Stimulated activated CD8-positive, alpha-beta memory T cell treated with anti-CD3 and anti-CD28 coated beads, Interleukin-12 subunit alpha, Interleukin-12 subunit beta, amount 100 ng/mL, for 24 hours (primary cell): ENCODE results near the gene ASAP2.

Source experiments
- DNase-seq: peaks from one replicate; pipeline ENCODE4 v3.0.0-alpha.2; 2020; ENCODE audit errors: extremely low read depth

ASAP2 gene

DNA sequence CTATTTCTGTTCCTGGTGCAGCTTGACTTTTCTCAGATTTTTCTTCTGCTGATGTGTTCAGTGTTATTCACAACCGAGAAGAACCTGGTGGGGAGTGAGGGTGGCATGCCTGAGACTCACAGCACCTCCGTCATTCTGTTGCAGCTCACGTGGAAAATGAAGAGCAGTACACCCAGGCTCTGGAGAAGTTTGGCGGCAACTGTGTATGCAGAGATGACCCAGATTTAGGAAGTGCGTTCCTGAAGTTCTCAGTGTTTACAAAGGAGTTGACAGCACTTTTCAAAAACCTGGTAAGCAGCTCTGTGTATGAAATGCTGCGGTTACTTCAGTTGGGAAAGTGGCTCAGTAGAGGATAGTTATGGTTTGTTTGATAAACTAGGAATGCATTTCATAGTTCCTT lies 90.5 kb downstream of the ASAP2 start:
- DNase-seq = no peak

DNA sequence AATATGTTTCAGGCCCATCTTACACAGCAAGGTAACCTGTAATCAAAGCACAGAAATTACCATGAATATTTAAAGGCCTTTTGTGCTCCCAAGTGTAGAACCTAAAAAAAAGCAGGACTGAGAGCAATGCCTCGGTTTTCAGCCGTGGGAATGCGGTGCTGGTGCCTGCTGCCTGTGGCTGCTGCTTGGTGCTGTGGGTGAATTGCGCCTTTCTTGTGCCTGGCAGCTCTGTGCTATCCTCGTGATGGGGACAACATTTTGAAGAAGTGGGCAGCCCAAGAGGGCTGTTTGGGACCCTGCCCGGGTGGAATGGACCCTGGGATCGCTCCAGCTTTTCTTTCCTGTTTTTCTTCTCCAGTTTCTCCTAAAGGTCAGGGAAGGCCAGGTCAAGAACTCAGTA lies 91.2 kb downstream of the ASAP2 start:
- DNase-seq = no peak

DNA sequence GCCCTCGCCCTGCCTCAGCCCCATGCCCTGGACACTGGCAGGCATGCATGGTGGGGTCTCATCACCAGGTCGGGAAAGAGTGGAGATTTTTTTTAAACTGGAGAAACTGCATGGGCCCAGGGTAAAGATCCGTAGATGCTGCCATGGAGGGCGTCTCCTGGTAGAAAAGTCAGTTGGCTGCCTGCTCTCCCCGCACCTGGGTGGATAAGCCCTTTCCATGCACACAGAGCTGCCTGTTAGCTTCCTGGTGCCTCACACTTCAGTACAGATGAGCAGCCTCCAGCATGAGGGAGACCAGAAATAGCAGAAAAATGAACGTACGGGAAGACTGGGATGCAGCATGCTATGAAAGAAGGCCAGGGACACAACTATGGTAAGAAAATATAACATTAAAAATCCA lies 92.0 kb downstream of the ASAP2 start:
- no peak for DNase-seq

DNA sequence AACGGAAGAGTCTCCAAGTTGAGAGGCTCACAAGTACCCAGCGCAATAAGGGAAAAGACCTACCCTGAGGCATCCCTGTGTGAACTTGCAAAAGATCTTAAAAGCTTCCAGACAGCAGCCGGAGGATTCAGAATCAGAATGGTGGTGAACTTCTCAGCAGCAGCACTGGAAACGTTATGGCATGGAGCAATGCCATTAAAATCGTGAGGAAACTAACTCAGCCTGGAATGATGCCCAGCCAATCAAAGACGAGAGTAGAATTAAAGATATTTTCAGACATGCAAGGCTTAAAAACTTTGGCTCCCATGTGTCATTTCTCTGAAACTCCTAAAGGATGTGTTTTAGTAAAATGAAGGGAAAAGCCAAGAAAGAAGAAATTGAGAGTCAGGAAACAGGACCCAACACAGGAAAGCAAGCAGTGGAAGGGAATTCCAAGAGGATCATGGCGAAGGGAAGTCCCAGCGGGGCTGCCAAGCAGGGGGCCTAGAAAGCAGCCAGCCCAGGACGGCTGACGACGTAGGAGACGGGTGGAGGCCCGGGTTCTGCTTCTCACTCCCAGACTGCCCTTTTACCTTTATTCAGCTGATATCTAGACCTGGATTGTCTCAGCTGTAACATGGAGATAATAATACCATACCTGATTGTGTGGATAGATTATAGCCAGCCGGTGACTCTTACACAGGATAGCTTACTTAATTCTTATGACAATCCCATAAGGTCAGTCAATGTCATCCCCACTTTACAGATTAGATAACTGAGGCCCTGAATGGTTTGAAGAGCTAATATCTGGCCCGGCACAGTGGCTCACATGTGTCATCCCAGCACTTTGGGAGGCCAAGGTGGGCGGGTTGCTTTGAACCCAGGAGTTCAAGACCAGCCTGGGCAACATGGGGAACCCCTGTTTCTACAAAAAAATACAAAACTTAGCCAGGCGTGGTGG lies 92.8 kb downstream of the ASAP2 start:
- DNase-seq = no peak

DNA sequence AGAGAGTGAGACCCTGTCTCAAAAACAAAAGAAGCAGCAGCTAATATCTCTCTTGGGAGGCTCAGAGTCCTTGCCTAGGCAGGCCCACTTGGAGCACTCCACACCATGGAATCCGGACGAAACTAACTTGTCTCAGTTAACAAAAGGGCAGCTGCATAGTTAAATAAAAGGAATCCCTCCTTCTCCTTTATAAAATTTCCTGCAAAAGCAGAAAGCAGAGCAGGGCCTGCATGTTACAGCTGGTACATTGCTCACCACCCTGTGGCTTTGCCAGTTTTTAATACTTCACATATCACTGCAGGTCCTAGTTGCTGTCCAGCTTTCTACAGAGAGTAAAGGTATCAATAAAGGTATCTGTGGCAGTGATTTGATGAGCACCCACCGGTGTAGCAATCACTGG lies 93.6 kb downstream of the ASAP2 start:
- DNase-seq = no peak

DNA sequence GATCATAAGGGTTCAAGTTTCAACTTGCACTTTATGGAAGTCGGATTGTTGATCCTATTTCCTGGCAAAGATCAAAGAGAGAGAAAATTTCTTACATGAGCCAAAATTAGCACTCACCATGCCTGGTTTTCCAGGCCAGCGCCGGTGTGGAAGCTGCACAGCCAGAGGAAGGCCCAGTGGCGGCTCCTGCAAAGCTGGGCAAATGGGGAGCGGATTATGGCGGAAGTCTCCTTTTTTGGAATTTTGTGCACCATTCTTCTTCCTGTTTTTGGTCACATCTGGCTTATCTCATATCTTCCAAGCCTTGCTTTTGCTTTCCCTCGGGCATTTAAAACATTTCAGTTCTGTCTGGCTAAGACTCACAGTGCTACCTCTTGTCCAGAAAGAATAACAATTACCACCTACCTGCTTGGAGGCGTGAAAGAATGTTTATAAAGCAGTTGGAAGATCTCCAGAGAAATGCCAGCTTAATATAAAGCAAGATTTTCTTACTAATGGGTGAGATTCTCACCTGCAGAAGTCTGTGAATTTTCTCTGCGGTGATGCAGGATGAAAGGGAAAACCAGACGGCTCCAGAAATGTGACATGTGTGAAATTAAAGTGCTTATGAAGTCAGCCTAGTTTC lies 94.3 kb downstream of the ASAP2 start:
- DNase-seq = no peak

DNA sequence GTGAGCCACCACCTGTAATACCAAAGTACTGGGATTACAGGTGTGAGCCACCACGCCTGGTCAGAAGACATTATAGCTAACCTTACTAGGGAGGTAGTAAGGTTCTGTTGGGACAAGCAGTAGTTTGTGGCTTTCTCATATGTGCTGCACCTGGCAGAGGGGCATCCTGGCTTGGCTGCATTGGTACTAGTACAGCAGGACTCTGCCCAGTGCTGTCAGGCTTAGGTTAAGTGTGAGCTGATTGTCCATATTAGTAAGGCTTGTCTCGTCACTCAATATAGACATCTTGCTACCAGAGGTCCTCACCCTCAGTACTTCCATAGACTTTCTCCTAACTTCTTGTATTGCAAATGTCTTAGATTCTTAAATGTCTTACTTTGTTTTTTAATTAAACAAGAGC lies 96.1 kb downstream of the ASAP2 start:
- DNase-seq = no peak

DNA sequence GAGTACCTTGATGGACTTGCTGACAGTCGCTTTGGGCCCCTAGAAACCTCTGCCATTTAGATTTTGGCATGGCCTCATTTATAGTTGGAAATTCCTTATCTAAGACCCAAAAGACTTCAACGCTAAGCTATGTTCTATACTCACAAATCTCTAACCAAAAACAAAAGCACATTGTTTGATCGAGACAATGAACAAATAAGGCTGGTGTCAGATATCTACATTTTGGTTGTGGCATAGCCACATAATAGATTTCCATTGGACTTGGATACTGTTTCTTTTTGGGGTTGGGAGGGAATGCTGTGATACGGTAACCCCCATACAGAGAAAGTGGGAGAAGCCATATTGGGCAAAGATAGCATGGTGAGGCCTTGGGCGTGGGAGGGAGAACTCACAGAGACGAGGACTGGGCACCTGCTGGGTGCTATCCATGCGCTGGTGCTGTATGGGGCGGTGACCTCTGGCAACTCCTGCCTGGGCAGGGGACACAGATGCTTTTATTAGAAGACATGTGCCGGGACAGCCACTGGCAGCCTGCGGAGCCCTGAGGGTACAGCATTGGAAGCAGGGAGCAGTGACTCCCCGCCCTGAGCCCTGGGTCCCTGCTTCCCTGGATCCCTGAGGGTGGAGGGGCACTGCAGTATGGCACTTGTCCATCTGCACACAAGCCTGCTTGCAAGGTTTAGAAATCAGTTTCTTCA lies 97.1 kb downstream of the ASAP2 start:
- DNase-seq = no peak

DNA sequence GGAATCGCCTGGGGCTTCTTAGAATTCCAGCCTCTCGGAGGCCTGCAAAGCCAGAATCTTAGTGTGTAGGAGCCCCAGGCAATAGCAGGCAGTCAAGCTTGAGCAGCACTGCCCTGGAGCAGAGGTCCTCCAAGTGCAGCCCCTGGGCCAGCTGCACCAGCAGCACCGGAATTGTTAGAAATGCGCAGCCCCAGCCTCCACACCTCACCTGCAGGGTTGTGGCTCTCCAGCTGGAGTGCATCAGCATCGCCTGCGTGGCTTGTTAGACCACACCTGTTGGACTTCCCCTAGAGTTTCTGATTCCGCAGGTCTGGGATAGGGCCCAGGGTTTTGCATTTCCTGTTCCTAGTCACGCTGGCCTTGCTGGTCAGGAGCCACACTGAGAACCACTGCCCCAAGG lies 100.3 kb downstream of the ASAP2 start:
- no peak for DNase-seq

DNA sequence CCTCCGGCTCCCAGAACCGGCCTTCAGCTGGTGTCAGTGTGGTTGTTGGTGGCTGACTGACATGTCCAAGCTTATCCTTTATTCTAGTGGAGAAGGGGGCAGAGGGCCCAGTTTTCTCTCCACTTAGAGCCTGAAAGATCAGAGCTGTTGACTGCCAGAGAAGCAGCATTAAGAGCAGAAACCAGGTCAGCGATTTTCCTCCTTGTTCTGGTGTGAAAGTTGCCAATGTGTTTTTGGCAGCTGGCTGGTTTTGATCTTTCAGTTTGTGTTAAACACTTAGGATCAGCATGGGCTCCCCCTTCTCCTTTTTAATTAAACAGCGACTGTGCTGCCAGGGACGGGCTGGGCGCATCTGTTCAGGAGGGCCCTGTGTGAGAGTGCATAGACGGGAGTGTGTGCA lies 100.9 kb downstream of the ASAP2 start:
- no peak for DNase-seq

DNA sequence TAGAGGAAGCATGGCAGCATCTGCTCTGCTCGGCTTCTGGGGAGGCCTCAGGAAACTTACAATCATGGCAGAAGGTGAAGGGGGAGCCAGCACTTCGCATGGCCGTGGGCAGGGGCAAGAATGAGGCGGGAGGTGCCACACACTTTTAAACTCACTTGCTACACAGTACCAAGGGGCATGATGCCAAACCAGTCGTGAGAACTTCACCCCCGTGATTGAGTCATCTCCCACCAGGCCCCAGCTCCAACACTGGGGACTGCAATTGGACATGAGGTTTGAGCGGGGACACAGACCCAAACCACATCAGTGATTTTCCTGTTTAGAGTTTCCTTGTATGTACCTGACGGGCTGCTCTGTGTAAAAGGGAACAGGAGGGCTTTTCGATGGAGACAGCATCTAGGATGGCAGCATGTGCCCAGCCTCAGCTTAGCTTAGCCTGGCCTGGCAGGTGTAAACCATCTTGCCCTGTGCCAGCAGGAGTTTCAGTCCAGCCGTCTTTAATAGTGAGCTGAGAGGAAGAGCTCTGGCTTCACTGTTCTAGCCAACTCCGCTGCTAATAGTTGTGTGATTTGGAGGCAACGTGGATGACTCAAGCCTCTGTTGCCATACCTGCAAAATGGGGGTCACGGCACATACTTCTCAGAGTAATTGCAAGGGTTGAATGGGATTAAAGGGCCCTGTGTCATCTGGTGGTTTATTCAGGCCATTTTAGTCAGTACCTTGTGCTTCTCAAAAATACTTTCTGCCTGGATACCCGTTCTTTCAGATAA lies 101.8 kb downstream of the ASAP2 start:
- no peak for DNase-seq

DNA sequence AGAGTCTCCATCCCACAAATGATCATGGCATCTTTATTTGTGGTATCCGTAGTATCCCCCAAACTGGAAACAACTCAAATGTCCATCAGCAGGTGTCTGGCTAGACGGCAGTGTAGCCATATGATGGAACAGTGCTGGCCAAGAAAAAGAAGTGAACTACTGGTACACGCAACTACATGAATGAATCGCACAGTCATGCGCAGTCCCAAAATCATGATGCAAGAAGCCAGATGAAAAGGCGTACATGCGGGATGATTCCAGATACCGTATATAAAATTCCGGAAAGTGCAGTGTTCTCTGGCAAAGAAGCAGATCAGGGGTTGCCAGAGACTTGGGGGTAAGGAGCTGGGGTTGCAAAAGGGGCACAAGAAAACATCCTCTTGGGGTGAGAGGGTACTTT lies 102.5 kb downstream of the ASAP2 start:
- DNase-seq = no peak

DNA sequence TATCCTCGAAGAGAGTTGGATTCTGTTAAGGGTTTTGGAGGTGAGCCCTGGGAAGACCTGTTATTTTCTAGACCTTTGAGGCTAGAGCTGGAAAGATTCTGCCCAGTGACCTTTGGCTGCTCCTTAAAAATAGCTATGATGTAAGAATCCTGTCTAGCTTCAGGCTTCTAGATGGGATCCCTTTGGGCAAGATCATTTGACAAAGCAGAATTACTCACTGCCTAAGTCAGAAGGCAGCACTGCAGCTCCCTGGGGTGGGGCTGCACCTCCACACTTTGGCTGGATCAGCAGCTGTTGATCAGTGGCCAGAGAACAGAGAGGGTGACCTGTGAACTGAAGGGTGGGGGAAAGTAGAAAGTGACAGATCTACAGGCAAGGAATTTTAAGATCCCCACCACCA lies 103.8 kb downstream of the ASAP2 start:
- DNase-seq = no peak

DNA sequence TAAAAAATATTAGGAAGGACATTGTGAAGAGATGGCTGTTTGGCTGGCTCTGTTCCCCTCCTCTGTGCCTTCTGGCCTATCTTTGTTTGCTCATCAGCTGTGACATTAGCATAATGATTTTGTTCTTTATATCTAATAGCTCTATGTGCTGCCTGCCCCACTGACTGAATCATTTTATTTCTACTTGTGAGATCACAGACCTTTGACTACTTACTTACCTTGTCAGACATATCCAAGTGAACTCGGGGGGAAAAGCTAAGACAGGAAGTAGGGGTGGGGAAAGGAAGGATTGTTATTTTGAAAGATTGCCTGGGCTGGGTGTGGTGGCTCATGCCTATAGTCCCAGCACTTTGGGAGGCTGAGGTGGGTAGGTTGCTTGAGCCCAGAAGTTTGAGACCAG lies 104.2 kb downstream of the ASAP2 start:
- no peak for DNase-seq

DNA sequence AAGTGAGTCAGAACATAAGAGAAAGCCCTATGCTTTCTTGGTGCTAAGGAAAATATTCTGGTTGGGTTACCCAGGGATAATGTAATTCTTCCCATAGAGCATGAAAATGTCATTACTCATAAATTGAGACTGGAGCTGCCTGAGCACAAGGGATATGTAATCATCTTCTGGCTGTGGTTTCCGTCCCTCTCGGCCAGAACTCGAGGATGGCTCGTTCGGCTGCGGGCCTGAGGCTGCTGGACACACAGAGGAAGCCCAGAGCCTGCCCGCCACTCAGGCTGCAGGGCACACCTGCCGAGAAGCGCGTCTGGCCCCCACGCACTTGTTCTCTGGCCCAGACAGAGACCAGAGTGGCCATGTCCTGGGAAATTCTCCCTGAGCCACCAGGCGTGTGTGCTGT lies 104.9 kb downstream of the ASAP2 start:
- no peak for DNase-seq

DNA sequence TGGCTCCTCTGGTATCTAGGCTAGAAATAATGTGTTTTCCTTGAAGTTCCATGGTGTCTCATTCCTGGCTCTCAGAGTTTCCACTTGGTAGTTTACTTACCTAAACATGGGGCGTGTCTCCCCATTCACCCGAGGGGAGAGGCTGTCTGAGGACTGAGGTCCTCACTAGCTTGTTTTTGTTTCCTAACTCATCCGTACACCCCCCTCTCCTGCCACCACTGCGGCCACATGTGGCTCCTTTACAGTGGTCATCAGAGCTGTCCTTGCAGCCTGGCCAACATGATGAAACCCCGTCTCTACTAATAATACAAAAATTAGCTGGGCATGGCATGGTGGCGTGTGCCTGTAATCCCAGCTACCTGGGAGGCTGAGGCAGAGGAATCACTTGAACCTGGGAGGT lies 106.0 kb downstream of the ASAP2 start:
- DNase-seq = no peak

DNA sequence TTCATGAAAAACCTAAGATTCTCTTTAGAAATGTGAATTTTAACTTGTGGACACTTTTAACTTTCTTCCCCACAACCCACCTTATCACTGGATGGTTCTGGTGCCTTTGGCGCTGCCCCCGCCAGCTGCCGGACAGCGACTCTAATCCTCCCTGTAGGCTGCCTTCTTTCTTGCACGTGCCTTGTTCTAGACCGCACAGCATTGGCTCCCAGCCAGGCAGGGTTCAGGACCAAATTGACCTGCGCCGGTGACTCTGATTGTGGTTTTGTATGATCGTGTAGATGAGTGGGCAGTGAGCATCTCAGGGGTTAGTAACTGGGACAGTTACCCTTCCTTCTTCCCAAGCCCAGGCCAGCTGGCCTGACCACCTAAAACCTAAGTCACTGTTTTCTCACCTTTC lies 106.8 kb downstream of the ASAP2 start:
- no peak for DNase-seq

DNA sequence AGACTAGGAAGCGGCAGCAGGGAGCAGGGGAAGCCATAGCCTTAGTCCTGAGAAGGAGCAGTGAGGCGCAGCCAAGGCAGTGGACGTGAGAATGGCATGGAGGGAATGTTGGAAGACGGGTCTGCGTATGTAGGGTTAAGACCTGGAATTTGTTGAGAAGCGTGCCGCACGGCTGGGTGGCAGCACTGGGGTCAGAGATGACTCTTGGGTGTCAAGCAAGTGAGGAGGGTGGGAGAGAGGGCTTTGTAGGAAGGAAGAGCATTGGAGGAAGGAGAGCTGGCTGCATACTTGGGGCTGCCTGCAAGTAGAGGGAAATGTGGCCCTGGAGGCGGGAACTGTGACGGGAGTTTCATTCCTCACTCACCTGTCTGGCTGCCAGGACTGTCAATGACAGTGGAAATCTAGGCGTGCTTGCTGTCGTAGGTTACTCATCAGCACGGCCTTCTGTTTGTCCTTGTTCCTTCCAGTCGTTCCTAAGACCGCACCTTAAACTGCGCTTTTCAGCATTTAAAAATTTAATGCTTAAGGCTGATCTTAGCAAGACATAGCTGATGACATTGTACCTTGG lies 108.8 kb downstream of the ASAP2 start:
- no peak for DNase-seq

DNA sequence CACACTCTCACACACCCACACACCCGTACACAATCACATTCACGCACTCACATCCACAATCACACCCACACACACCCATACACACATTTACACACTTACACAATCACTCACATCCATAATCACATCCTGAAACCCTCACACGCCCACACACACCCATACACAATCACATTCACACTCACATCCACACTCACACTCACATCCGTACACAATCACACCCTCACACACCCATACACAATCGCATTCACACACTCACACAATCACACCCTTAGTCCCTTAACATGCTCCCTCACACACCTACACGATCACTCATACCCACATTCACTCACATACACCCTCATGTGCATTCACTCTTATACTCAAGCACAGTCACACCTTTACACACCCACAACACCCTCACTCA lies 110.9 kb downstream of the ASAP2 start:
- DNase-seq = no peak

DNA sequence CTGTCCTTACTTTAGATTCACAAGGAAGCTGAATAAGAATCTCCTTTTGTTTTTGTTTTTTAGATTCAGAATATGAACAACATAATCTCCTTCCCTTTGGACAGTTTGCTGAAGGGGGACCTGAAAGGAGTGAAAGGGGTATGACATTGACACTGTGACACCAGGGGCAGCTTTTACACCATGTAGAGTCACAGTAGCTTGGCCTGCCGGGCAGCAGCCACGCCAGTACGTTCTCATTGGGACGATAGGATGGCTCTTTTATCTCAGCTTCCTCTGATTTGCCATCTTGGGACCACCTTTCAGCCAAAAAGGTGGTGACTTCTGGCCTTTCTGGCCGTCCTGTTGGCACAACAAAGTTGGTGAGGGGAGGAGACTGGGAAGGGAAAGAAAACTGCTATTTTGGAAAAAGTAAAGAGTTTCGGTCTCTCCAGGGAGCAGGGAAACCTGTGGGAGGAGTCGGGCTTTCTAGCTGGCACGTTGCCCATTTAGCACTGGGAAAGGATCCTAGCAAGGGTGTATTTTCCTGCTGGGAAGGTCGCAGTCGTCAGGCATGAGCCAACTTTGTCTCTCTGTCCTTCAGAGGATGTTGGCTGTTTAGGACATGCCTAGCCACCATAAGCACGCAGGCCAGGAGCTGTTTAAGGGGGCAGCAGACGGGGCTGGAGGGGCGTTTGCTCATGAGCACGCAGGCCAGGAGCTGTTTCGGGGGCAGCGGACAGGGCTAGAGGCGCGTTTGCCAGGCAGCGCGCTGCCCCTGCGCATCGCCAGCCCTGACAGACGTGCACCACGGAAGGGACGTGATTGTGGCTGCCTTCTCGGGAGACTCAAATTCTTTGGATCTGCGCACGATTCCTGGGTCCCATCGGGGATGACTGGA lies 112.1 kb downstream of the ASAP2 start:
- no peak for DNase-seq

DNA sequence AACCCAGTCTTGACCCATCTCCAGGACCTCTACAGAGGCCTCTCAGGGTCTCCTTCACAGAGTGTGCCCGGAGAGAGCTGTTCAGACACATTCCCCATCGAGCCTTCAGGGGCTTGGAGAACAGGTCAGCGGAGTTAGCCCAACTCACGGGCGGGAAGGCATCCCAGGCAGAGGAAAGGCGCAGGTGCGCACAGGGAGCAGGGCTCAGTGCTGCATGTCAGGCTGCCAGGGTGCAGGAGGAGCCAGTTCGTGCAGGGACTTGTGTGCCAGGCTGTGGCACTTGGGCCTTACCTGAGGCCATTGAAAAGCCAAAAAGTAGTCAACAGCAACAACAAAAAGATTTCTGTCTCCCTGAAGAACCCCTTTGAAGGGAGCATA lies 112.7 kb downstream of the ASAP2 start:
- no peak for DNase-seq
